K562 (cell line): ENCODE data around the gene EPX. TPM values are rescaled to one million over a fixed set of nuclear protein-coding genes. Genes with fewer than 3 reads are reported as not detected.
A peak's percentile ranks its signal among the peaks of the same experiment; 100 is the strongest.

Experiments
- ARNT ChIP-seq, 2 experiments: fragments of 450-650 bp; IDR thresholded peaks; 2 replicates each; pipeline ENCODE4 v1.6.1; 2016; ENCODE audit warnings: mild to moderate bottlenecking in 1 of 2
- ESRRB ChIP-seq: fragments of 250-450 bp; sonication (Bioruptor Pico); IDR thresholded peaks from 2 replicates; pipeline ENCODE4 v1.5.0; 2020; ENCODE audit warnings: mild to moderate bottlenecking, moderate library complexity, borderline replicate concordance
- FOXA3 ChIP-seq, 2 experiments: fragments of 450-650 bp in 1 of 2; sonication (generic) in 1 of 2; formaldehyde crosslinking; IDR thresholded peaks in 1 of 2; conservative IDR thresholded peaks in 1 of 2; 2 replicates each; pipeline versions ENCODE4 v1.4.0 to v1.8.0; 2020 to 2022; ENCODE audit warnings: mild to moderate bottlenecking in 2 of 2, missing genetic modification reagents in 1 of 2
- GABPB2 ChIP-seq: fragments of 250-450 bp; sonication (Bioruptor Pico); conservative IDR thresholded peaks from 2 replicates; pipeline ENCODE4 v1.5.1; 2021; ENCODE audit warnings: mild to moderate bottlenecking
- GMEB1 ChIP-seq: fragments of 250-450 bp; sonication (Bioruptor Pico); IDR thresholded peaks from 2 replicates; pipeline ENCODE4 v1.4.0; 2020; ENCODE audit warnings: mild to moderate bottlenecking
- KDM5B ChIP-seq: fragments of 200-600 bp; sonication (generic); IDR thresholded peaks from 2 replicates; pipeline ENCODE4 v1.6.1; 2012; ENCODE audit warnings: low read depth, mild to moderate bottlenecking, moderate library complexity, low read length, control low read depth, inconsistent platforms; ENCODE audit not compliant: insufficient replicate concordance
- LEF1 ChIP-seq: fragments of 450-650 bp; IDR thresholded peaks from 2 replicates; pipeline ENCODE4 v1.6.1; 2016; ENCODE audit warnings: mild to moderate bottlenecking
- MTA3 ChIP-seq: fragments of 450-650 bp; formaldehyde crosslinking; IDR thresholded peaks from 2 replicates; pipeline ENCODE4 v1.6.1; 2017; ENCODE audit warnings: mild to moderate bottlenecking, borderline replicate concordance
- MXI1 ChIP-seq: IDR thresholded peaks from 2 replicates; pipeline ENCODE4 v1.6.1; 2011; ENCODE audit warnings: low read depth, mild to moderate bottlenecking, improper control_type of control experiment, low read length
- NCOA4 ChIP-seq: fragments of 450-650 bp; IDR thresholded peaks from 2 replicates; pipeline ENCODE4 v1.6.1; 2018; ENCODE audit warnings: mild to moderate bottlenecking; ENCODE audit not compliant: partially characterized antibody
- PML ChIP-seq: IDR thresholded peaks from 2 replicates; pipeline ENCODE4 v1.6.1; 2012; ENCODE audit warnings: low read length, inconsistent platforms
- POLR2A ChIP-seq: fragments of 450-650 bp; conservative IDR thresholded peaks from 2 replicates; pipeline ENCODE4 v1.6.1; 2016
- PTTG1 ChIP-seq: fragments of 450-650 bp; IDR thresholded peaks from 2 replicates; pipeline ENCODE4 v1.6.1; 2016; ENCODE audit warnings: low read depth, mild to moderate bottlenecking, missing genetic modification characterization, missing compliant biosample characterization
- RBFOX2 ChIP-seq: fragments of 200-400 bp; formaldehyde crosslinking; IDR thresholded peaks from 2 replicates; pipeline ENCODE4 v1.6.1; 2017; ENCODE audit warnings: low read depth, mild to moderate bottlenecking, low read length, moderate library complexity
- RBM15 ChIP-seq: fragments of 200-400 bp; formaldehyde crosslinking; IDR thresholded peaks from 2 replicates; pipeline ENCODE4 v1.6.1; 2018; ENCODE audit warnings: mild to moderate bottlenecking, low read length, moderate library complexity; ENCODE audit not compliant: insufficient read depth
- XRCC5 ChIP-seq: fragments of 200-400 bp; formaldehyde crosslinking; IDR thresholded peaks from 2 replicates; pipeline ENCODE4 v1.6.1; 2017; ENCODE audit warnings: low read depth, mild to moderate bottlenecking, low read length
- ZBTB34 ChIP-seq: fragments of 250-450 bp; sonication (Bioruptor Pico); IDR thresholded peaks from 2 replicates; pipeline ENCODE4 v1.8.0; 2021; ENCODE audit warnings: mild to moderate bottlenecking, moderate library complexity
- ZFX ChIP-seq: sonication (generic); formaldehyde crosslinking; IDR thresholded peaks from 2 replicates; pipeline ENCODE4 v1.8.0; 2022; ENCODE audit warnings: mild to moderate bottlenecking, missing genetic modification reagents, moderate library complexity
- ZKSCAN8 ChIP-seq: fragments of 200-800 bp; sonication (Bioruptor generic); IDR thresholded peaks from 2 replicates; pipeline ENCODE4 v1.6.1; 2016; ENCODE audit warnings: missing genetic modification characterization, missing compliant biosample characterization
- ZNF134 ChIP-seq: fragments of 250-450 bp; sonication (Bioruptor Pico); conservative IDR thresholded peaks from 2 replicates; pipeline ENCODE4 v1.4.0; 2020
- ZNF212 ChIP-seq: fragments of 450-650 bp; formaldehyde crosslinking; IDR thresholded peaks from 2 replicates; pipeline ENCODE4 v1.4.0; 2020; ENCODE audit warnings: mild to moderate bottlenecking
- ZNF324 ChIP-seq: fragments of 250-450 bp; sonication (Bioruptor Pico); IDR thresholded peaks from 2 replicates; pipeline ENCODE4 v1.4.0; 2020; ENCODE audit warnings: mild to moderate bottlenecking
- ZNF507 ChIP-seq: conservative IDR thresholded peaks from 2 replicates; pipeline ENCODE4 v1.6.1; 2017; ENCODE audit warnings: missing genetic modification characterization, missing compliant biosample characterization
- ZNF551 ChIP-seq: fragments of 250-450 bp; sonication (Bioruptor Pico); IDR thresholded peaks from 2 replicates; pipeline ENCODE4 v1.5.0; 2021; ENCODE audit warnings: mild to moderate bottlenecking, moderate library complexity
- polyA plus RNA-seq, 8 experiments: library from polyadenylated mRNA; depleted of rRNA in 4 of 8; stranded (reverse) in 5 of 8; unstranded in 3 of 8; fragments of >200 nt; fragmentation: Nextera tagmentation in 2 of 8; fragmentation: Illumina TruSeq in 1 of 8; extraction: Ambion mirVana in 2 of 8; extraction: Trizol in 1 of 8; gene quantifications; 2 replicates each; pipeline versions ENCODE4 v1.2.1 to v1.2.3, GENCODE V29; 2011 to 2014; ENCODE audit warnings: inconsistent platforms in 1 of 8, missing spikeins in 1 of 8
- total RNA-seq, 7 experiments: library from RNA; depleted of rRNA in 6 of 7; stranded (reverse); fragments of >200 nt in 6 of 7; fragmentation: Illumina TruSeq in 2 of 7; extraction: Trizol in 2 of 7; gene quantifications; 2 replicates each; pipeline versions ENCODE4 v1.2.1 to v1.2.3, GENCODE V29; 2011 to 2021; ENCODE audit warnings: low replicate concordance in 1 of 7

The EPX gene
- total and polyA plus RNA-seq, 9 of the 15 experiments (the other 6 are each of a cell fraction or from before 2014, with no cell fraction given), result 0.07 to 0.33 (median 0.19) TPM; not detected in 3

- TF ChIP-seq ZNF507 (tag) (no peak), ZNF324 (CRISPR knock-in tag) (no peak), ZBTB34 (no peak), LEF1 (no peak), PTTG1 (no peak), ESRRB (CRISPR knock-in tag) (no peak), MXI1 (no peak), ZNF212 (CRISPR knock-in tag) (no peak), FOXA3 (CRISPR knock-in tag; conservative IDR thresholded peaks at IDR 0.05 in 1 of 2, IDR thresholded peaks at IDR 0.05 in 1 of 2) (no peak; a peak in 1 of 4 replicates), ZNF551 (CRISPR knock-in tag) (no peak), PML (peak; percentile 58), GABPB2 (CRISPR knock-in tag) (no peak), RBM15 (no peak), KDM5B (peak; percentile 84), GMEB1 (CRISPR knock-in tag) (peak; percentile 65; the same call in 1 of the 2 replicates), NCOA4 (no peak), MTA3 (peak; percentile 57; the same call in 1 of the 2 replicates), XRCC5 (0 out of 2 replicates have a peak, but pooled peaks have one; percentile 66), POLR2A (peak; percentile 91), ZFX (CRISPR knock-in tag) (peak; percentile 71), ZNF134 (CRISPR knock-in tag) (no peak), RBFOX2 (peak; percentile 94), ZKSCAN8 (CRISPR knock-in tag) (no peak), ARNT (IDR thresholded peaks at IDR 0.05) (no peak)
Measured at GRCh38 chr17:58219007-58219788, 26.7 kb downstream of the EPX start, which contains the start of gene MKS1 (continued).
